Measurements from ENCODE around the gene AAR2.

Gene AAR2

GRCh38 chr20:36217226-36217625 lies 19.1 kb upstream of the AAR2 start:
- DNase-seq (no peak), ATAC-seq (ENCODE audit: insufficient read depth, low read depth) (no peak)
- Histone ChIP-seq H3K27me3 (ENCODE audit: insufficient read depth, low read length, poor library complexity) (peaks cover 28% of the 10 kb centered on the region), H3K27ac (ENCODE audit: low read length) (no peak overlapping the region), H4K20me1 (ENCODE audit: insufficient read depth, low read length) (no peaks in the 10 kb centered on the region), H3K36me3 (ENCODE audit: insufficient read depth, low read length) (no peaks in the 10 kb centered on the region), H3K9me3 (ENCODE audit: insufficient read depth, low read length, severe bottlenecking) (no peaks in the 10 kb centered on the region), H3K79me2 (ENCODE audit: insufficient read depth, low read length) (no peaks in the 10 kb centered on the region), H2AFZ (ENCODE audit: low read depth, low read length) (no peak overlapping the region), H3K9ac (ENCODE audit: low read depth, low read length) (no peak overlapping the region), H3K4me1 (ENCODE audit: insufficient read depth, low read length) (no peaks in the 10 kb centered on the region), H3K4me2 (ENCODE audit: insufficient read depth, low read length) (no peak overlapping the region), H3K4me3 (ENCODE audit: low read depth in 1 of 2, low read length in 2 of 2) (no peak overlapping the region)
- TF ChIP-seq EZH2 (IDR thresholded peaks at IDR 0.05; ENCODE audit: borderline replicate concordance, low read depth, low read length, severe bottlenecking) = no peak
- peak; percentile 19 for TF ChIP-seq CTCF (IDR thresholded peaks at IDR 0.05; ENCODE audit: borderline replicate concordance, extremely low read depth, low read length, poor library complexity, severe bottlenecking)

GRCh38 chr20:36218380-36219064 lies 17.8 kb upstream of the AAR2 start:
- H3K27ac ChIP-seq (ENCODE audit: low read length) = no peak overlapping the region
- H3K36me3 ChIP-seq (ENCODE audit: insufficient read depth, low read length) = no peaks in the 10 kb centered on the region

GRCh38 chr20:36219671-36220220 lies 16.5 kb upstream of the AAR2 start:
- Histone ChIP-seq H2AFZ (ENCODE audit: low read depth, low read length) (no peak overlapping the region), H3K36me3 (ENCODE audit: insufficient read depth, low read length) (no peaks in the 10 kb centered on the region), H3K9ac (ENCODE audit: low read depth, low read length) (no peak overlapping the region), H3K4me2 (ENCODE audit: insufficient read depth, low read length) (no peak overlapping the region), H3K27ac (ENCODE audit: low read length) (no peak overlapping the region), H3K27me3 (ENCODE audit: insufficient read depth, low read length, poor library complexity) (peaks cover 23% of the 10 kb centered on the region), H3K9me3 (ENCODE audit: insufficient read depth, low read length, severe bottlenecking) (no peaks in the 10 kb centered on the region), H4K20me1 (ENCODE audit: insufficient read depth, low read length) (no peaks in the 10 kb centered on the region), H3K4me3 (ENCODE audit: low read depth in 1 of 2, low read length in 2 of 2) (no peak overlapping the region), H3K4me1 (ENCODE audit: insufficient read depth, low read length) (no peaks in the 10 kb centered on the region), H3K79me2 (ENCODE audit: insufficient read depth, low read length) (no peaks in the 10 kb centered on the region)
- DNase-seq (no peak), ATAC-seq (ENCODE audit: insufficient read depth, low read depth) (no peak)
- TF ChIP-seq EZH2 (IDR thresholded peaks at IDR 0.05; ENCODE audit: borderline replicate concordance, low read depth, low read length, severe bottlenecking) = no peak
- no peak for TF ChIP-seq CTCF (IDR thresholded peaks at IDR 0.05; ENCODE audit: borderline replicate concordance, extremely low read depth, low read length, poor library complexity, severe bottlenecking)

More at GRCh38 chr20:36218380-36219064, 17.8 kb upstream of the AAR2 start:
- Histone ChIP-seq H2AFZ (ENCODE audit: low read depth, low read length) (no peak overlapping the region), H3K79me2 (ENCODE audit: insufficient read depth, low read length) (no peaks in the 10 kb centered on the region), H3K9ac (ENCODE audit: low read depth, low read length) (no peak overlapping the region), H3K4me1 (ENCODE audit: insufficient read depth, low read length) (no peaks in the 10 kb centered on the region), H3K4me3 (ENCODE audit: low read depth in 1 of 2, low read length in 2 of 2) (no peak overlapping the region), H3K9me3 (ENCODE audit: insufficient read depth, low read length, severe bottlenecking) (no peaks in the 10 kb centered on the region), H3K4me2 (ENCODE audit: insufficient read depth, low read length) (no peak overlapping the region), H3K27me3 (ENCODE audit: insufficient read depth, low read length, poor library complexity) (peaks cover 23% of the 10 kb centered on the region), H4K20me1 (ENCODE audit: insufficient read depth, low read length) (no peaks in the 10 kb centered on the region)
- TF ChIP-seq CTCF (IDR thresholded peaks at IDR 0.05; ENCODE audit: borderline replicate concordance, extremely low read depth, low read length, poor library complexity, severe bottlenecking) (no peak), EZH2 (IDR thresholded peaks at IDR 0.05; ENCODE audit: borderline replicate concordance, low read depth, low read length, severe bottlenecking) (no peak)
- DNase-seq (no peak), ATAC-seq (ENCODE audit: insufficient read depth, low read depth) (no peak)

Data from DND-41 (cell line).